Pons (tissue), 1 donor: ENCODE data around the gene C9orf152.
"Not testable (repeated sequence)": the region's sequence is repeated elsewhere in the genome, so short reads cannot be mapped to it uniquely, and the experiment has no call there.

ENCODE experiments used
- DNase-seq: peaks from one replicate; pipeline ENCODE4 v3.0.0-alpha.2; 2016; ENCODE audit warnings: low spot score

Gene C9orf152, protein sequence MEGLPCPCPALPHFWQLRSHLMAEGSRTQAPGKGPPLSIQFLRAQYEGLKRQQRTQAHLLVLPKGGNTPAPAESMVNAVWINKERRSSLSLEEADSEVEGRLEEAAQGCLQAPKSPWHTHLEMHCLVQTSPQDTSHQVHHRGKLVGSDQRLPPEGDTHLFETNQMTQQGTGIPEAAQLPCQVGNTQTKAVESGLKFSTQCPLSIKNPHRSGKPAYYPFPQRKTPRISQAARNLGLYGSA

DNA sequence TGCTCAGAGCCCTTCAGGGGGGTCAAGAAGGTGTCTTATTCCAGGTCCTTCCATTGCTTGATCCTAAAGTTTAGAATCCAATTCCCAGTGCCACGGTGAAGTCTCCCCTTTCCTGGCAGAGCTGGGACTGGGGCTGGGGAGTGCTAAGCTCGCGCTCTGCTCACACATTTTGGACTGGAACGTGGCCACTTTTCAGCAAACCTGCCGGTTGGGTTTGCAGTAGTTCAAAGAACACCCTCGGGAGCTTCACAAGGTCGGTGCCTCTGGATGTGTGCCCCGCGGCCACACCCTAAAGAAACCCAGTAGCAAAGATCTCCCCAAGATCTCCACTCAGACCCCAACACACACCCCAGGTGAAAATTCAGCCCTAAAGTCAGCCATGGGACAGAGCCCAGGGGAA lies at the start of gene C9orf152:
Gene C9orf152 (minus strand): TSS at position 129 of the 400 bp plus-strand sequence. CDS start 580 bp downstream, outside the sequence.
- no peak for DNase-seq

DNA sequence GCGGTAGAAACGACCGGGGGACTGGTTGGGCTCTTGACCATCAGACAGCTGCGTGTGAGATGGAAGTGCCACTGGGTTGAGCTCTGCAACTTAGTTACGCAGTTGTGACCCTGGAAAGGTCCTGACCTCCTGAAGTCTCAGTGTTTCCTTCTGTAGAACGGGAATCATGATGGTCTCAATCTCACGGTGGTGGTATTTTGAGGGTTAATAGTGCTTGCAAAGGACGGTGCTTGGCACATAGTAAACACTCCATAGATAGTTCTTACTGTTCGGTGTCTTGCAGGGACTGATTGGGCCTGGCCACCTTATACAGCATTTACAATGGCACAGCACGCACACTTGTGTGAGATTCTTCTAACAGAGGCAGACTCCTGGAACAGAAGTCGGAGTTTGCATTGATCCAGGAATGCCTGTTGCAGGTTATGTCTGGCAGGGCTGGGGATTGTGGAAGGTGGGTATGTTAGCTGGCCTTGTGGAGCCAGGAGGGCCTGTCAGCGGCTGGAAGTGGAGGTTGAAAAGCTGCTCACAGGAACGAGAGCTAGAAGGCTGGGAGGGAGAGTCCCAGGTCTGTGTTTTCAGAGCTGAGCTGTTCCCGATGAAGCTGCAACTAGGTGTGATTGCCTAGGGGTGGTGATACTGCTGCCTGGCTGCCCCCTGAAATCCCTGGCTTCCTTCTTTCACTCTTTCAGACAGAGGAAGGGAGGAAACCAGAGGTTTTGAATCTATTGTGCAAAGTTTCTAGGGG lies 49.3 kb upstream of the C9orf152 start:
- no peak for DNase-seq

GRCh38 chr9:110256380-110257096 lies 48.6 kb upstream of the C9orf152 start, which contains the start of gene TXN:
TXN (minus strand) TSS chr9:110256507; CDS start chr9:110256435, 72 bp downstream.
- peak; percentile 89 for DNase-seq

DNA sequence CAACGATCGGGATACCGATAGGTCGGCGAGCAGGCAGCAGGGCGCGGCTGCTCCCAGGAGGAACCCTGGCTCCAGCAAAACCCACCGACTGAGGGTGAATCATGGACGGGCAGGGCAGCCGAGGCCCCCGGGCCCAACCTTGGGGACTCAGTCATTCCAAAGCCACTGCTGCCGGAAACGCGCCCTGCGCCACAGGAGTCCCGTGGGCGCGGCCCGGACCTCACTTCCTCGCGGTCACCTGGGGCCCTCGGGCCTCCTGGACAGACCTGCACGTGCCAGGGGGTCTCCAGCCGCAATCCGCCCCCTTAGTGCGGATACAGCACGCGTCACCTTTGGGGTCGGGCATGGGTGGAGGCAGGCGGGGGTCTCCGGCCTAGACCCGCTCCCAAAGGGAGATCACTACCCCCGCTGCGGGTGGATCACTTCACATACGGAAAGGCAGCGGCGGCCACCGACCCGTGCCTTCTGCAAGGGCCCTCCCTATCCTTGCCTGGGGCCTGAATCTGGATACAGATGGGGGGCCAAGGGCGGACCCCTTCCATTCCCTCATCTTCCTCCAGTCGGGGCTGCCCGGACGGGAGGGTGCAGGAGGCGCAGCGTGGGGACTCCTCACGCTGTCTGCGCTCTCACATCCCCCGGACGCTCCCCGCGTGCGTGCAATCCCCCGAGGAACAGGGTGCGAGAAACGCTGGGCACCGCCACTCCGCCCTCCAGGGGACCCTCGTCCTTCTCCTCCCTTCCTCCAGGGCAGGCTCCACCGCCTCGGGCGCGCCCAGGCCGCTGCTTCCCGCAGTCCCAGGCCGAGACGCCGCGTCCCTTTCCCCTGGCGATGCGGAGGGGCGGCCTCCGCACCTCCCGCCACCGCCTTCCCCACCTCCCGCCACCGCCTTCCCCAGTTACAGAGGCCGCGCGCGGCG lies 47.8 kb upstream of the C9orf152 start:
- peak; percentile 28 for DNase-seq

- no peak for DNase-seq
Observed at GRCh38 chr9:110255034-110255462, 47.1 kb upstream of the C9orf152 start.

DNA sequence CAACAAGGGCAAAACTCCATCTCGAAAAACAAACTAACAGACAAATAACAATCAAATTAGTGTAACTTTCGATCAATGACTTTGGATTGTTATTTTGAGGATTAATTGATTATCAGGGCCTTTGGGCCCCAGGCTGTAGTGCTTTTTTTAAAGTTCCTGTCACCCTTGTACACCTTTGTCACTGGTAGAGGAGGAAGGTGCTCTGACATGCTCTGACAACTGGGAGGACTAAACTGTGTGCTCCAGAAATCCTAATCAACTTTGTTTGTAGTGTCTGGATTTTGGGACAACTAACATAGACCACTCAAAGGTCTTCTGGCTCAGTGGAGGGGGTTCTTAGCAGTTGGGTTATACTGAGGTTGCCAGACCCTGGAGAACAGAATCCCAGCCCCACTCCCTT lies 46.5 kb upstream of the C9orf152 start:
- DNase-seq: no peak

- no peak for DNase-seq
Observed at GRCh38 chr9:110252509-110253139, 44.7 kb upstream of the C9orf152 start.

GRCh38 chr9:110251770-110252169 lies 43.8 kb upstream of the C9orf152 start:
- not testable (repeated sequence) for DNase-seq

DNA sequence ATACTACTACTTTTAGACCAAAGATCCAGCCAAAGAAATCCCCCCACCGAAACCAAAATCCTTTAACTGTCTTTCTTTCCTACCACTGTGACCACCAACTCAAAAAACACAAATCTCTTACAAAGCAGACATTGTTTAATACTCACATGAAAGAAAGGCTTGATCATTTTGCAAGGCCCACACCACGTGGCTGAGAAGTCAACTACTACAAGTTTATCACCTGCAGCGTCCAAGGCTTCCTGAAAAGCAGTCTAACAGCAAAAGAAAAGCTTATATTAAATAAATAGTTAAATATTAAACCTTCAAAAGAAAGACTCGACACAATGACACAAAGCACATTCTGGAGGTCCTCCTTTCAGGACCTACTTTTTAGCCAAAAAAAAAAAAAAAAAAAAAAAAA lies 43.3 kb upstream of the C9orf152 start:
- DNase-seq: no peak

DNA sequence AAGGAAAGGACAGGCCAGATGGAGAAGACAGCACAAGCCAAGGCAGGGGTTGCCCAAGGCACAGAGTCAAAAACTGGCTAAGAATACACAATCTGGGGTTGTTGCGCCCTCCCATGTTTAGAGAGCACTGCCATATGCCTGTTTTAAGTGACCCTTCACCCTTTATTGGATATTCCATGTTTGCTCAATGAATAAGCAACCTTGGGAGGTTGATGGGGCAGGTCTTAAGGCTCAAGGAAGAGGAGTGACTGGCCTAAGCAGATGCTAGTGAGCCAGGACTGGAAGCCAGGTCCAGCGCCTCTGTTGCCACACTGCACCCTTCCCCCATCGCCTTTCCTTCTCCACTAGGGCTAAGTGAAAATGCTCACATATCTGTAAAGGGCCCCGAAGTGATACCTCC lies 41.6 kb upstream of the C9orf152 start:
- no peak for DNase-seq

- DNase-seq: no peak
Observed at GRCh38 chr9:110248361-110248760, 40.4 kb upstream of the C9orf152 start.

DNA sequence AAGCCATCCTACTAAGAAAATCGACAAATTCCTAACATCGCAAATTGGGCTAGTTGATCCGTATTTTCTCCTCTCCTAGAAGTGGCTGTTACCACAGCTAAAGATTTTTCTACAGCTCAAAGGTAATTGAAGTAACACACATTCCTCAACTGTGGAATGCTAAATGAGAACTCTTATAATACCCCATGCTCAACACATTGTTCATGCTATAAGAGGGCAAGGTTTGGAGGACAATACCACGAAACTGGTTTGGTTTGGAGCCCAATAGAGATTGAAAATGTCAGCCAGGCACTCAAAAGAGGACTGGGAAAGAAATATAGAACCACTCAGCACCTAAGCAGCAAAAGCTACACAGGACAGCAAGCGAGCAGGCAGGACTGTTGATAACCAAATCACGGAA lies 38.3 kb upstream of the C9orf152 start:
- DNase-seq: no peak

DNA sequence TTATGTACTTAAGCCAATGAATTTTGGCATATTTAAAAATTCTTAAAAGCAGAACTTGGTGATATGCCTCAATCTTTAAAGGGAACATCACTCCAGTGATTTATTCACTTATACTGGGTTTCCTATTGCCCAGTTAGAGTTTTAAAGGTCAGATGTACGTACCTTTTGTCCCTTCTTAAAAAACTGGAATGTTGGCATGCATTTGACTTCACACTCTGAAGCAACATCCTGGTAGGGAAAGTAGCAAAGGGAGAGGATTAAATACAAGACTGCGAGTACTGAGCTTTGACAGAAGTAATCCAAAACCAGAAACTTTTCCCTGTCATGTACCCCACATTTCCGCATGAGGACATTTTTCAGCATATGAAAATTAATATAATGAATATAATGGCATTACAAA lies 36.7 kb upstream of the C9orf152 start:
- DNase-seq: no peak

DNA sequence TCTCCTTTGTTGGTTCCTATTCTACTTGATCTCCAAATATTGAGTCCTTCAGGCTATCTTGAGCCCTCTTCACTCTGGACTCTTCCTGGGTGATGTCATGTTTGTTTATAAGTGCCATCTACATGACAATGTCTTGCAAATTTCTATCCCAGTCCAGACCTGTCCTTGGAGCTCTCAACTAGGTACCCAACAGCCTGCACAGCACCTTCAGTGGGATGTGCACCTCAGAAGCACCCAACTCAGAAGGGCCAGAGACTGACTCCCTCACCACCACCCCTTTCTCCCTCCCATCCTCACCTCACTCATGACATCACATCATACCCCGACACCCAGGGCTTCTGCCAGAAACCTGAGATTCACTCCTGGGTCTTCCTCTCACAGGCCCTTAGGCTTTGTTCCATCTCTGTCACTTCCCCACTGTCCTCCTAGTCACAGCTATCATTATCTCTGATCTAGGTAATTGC lies 33.9 kb upstream of the C9orf152 start:
- DNase-seq: no peak

GRCh38 chr9:110241260-110241857 lies 33.4 kb upstream of the C9orf152 start:
- no peak for DNase-seq

DNA sequence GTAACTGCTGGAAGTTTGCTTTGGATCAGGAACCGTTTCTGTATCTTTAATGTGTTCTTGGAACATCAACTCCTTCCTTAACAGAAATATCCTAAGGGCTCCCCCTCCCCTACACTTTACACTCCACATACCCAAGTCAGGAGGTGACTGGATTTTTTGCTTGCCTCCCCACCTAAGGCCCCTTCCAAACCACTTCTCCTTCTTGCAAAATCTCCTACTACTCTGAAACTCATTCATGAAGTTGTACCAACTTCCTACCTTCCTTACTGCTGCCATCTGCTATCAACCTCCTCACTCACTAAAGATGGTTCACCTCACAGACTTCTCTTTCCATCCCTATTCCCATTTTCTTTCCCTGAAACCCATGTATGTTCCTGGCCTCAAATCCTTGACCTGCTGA lies 32.2 kb upstream of the C9orf152 start:
- no peak for DNase-seq

GRCh38 chr9:110228321-110228720 lies 20.4 kb upstream of the C9orf152 start:
- DNase-seq: no peak

GRCh38 chr9:110224583-110224982 lies 16.6 kb upstream of the C9orf152 start:
- no peak for DNase-seq

- DNase-seq: no peak
Observed at GRCh38 chr9:110220809-110221208, 12.8 kb upstream of the C9orf152 start.

- peak; percentile 55 for DNase-seq
Observed at GRCh38 chr9:110217656-110218099, 9.7 kb upstream of the C9orf152 start.
